Vagina (tissue), 2 donors: ENCODE data around the gene LCAT.

ENCODE experiments used
- POLR2A ChIP-seq, 2 donors: fragments of 450-650 bp; IDR thresholded peaks; one replicate each; pipeline ENCODE4 v1.6.1; 2017; ENCODE audit warnings: antibody characterized with exemption in 2 of 2, mild to moderate bottlenecking in 2 of 2, moderate library complexity in 2 of 2
- POLR2AphosphoS5 ChIP-seq, 2 donors: sonication (generic); formaldehyde crosslinking; IDR thresholded peaks; one replicate each; pipeline ENCODE4 v1.9.0; 2017; ENCODE audit warnings: antibody characterized with exemption in 2 of 2, mild to moderate bottlenecking in 2 of 2, low read depth in 1 of 2; ENCODE audit not compliant: insufficient read depth in 1 of 2

DNA sequence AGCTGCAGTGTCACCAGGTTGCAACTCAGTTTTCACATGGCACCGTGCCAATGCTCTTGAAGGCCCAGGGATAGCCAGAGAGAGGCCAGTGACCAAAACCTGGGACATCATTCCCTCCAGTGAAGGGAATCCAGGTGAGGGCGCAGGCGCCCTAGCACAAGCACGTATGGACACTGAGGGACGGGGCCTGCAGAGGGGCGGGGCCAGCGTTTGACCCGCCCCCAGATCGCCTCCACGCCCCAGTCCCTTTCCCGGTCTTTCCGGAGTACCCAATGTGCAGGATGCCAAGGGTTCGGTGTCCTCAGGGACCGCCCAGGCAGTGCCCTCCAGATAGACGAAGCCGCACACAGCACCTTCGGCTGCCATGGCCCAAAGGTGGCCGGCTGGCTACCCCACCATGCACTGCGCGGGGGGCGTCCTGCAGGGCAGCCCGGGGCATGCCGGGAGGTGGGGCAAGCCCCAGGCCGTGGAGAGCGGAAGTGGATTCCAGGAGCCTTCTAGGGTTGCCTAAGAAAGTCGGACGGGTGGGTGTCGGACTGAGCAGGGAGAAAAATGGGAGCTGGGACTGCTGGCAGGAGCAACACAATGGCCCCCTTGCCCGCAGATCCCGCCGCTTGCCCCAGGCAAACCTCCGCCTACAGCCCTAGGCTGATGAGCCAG, 19.9 kb upstream of the LCAT start:
- TF ChIP-seq POLR2A (IDR thresholded peaks at IDR 0.05) (no peak), POLR2AphosphoS5 (IDR thresholded peaks at IDR 0.05; ENCODE audit: insufficient read depth in 1 of 2, low read depth in 1 of 2) (no peak)
